Transverse colon (tissue), 4 donors: ENCODE measurements around the gene RABGAP1L. TPM values are rescaled to one million over a fixed set of nuclear protein-coding genes. Genes with fewer than 3 reads are reported as not detected.

Source experiments
- DNase-seq: peaks from one replicate; pipeline ENCODE4 v3.0.0-alpha.2; 2019
- H3K27ac ChIP-seq, 4 donors: fragments of 200-600 bp; sonication (generic); 2 replicates each; pipeline ENCODE4 v1.5.1; 2016 to 2018; ENCODE audit warnings: inconsistent platforms in 4 of 4
- H3K27me3 ChIP-seq: fragments of 200-600 bp; sonication (generic); 2 replicates; pipeline ENCODE4 v1.5.1; 2017; ENCODE audit warnings: inconsistent platforms
- H3K36me3 ChIP-seq, 4 donors: fragments of 200-600 bp; sonication (generic); 2 replicates each; pipeline ENCODE4 v1.5.1; 2017 to 2019; ENCODE audit warnings: inconsistent platforms in 4 of 4
- H3K4me1 ChIP-seq, 4 donors: fragments of 200-600 bp; sonication (generic); 2 replicates each; pipeline ENCODE4 v1.5.1; 2017 to 2020; ENCODE audit warnings: inconsistent platforms in 4 of 4
- H3K4me3 ChIP-seq, 4 donors: fragments of 200-600 bp; sonication (generic); 1 replicate in 1 of 4; 2 replicates in 3 of 4; pipeline versions ENCODE4 v1.5.1 to v1.6.1; 2017 to 2019; ENCODE audit warnings: inconsistent platforms in 4 of 4
- H3K9me3 ChIP-seq, 2 donors: fragments of 200-600 bp; sonication (generic); 2 replicates each; pipeline ENCODE4 v1.5.1; 2017 to 2019; ENCODE audit warnings: inconsistent platforms in 2 of 2
- CTCF ChIP-seq, 5 experiments: fragments of 200-600 bp in 3 of 5; fragments of 450-650 bp in 2 of 5; sonication (generic) in 3 of 5; IDR thresholded peaks; 1 replicate in 2 of 5; 2 replicates in 3 of 5; pipeline ENCODE4 v1.5.1; 2016 to 2017; ENCODE audit warnings: antibody characterized with exemption in 5 of 5, inconsistent platforms in 3 of 5, mild to moderate bottlenecking in 2 of 5, moderate library complexity in 1 of 5
- EP300 ChIP-seq: sonication (generic); formaldehyde crosslinking; IDR thresholded peaks from one replicate; pipeline ENCODE4 v1.6.1; 2017; ENCODE audit warnings: antibody characterized with exemption, low read depth
- POLR2A ChIP-seq: fragments of 450-650 bp; IDR thresholded peaks from one replicate; pipeline ENCODE4 v1.6.1; 2016; ENCODE audit warnings: antibody characterized with exemption, mild to moderate bottlenecking, moderate library complexity
- POLR2AphosphoS5 ChIP-seq, 3 donors: sonication (generic); formaldehyde crosslinking; IDR thresholded peaks; one replicate each; pipeline ENCODE4 v1.6.1; 2016; ENCODE audit warnings: antibody characterized with exemption in 3 of 3
- WGBS, 2 donors: methylation state at CpG; one replicate each; pipeline ENCODE4 v1.1.5; 2018; ENCODE audit warnings: low coverage in 1 of 2; 5-methylcytosine and 5-hydroxymethylcytosine counted together
- in situ Hi-C, 4 donors: fragments of 200-750 bp; cut with MboI; loops; one replicate each; pipeline versions ENCODE4 v1.15.0 to v1.15.1; 2017; ENCODE audit warnings: low sequenced_read_pairs in 3 of 4, low pct_ligation_motif_present in 1 of 4, low pct_unique_long_range_greater_than_20kb in 1 of 4
- intact Hi-C: fragments of 100-400 bp; cut with DNase I; formaldehyde crosslinking; loops from one replicate; pipeline ENCODE4 v1.15.1; 2023; ENCODE audit warnings: low total_unique reads
- total RNA-seq, 4 donors: library from RNA; depleted of rRNA; stranded (reverse); fragments of >200 nt; gene quantifications; one replicate each; pipeline ENCODE4 v1.1.0, GENCODE V29; 2016

The RABGAP1L gene
- total RNA-seq, 4 donors from 2014 or later: 68.9 to 127 (median 99.9) TPM

DNA sequence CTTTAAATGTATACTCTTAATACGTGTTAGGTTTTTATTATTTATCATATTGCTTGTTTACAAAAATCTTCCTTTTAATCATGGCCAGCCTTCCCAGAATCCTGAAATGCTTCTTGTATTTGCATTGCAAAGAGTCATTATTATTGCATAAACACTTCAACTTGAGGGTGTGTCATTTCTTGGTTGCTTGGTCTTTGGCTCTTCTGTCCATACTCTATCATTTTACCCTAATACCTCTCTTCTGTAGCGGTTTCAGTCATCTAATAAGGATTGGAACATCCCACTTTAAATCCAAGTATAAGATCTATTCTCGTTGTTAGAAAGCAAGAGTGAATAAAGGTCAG is 639.8 kb downstream of the RABGAP1L start:
- Histone ChIP-seq H3K9me3 (no peaks in the 10 kb centered on the region), H3K36me3 (no peaks in the 10 kb centered on the region), H3K27ac (peak overlapping the region; percentile 21 to 67 (median 53)), H3K4me3 (peak overlapping the region in 3 of 4 donors; percentile 38 to 58 (median 41)), H3K27me3 (no peaks in the 10 kb centered on the region), H3K4me1 (peaks cover 6 to 18% (median 8%) of the 10 kb centered on the region in 4 donors)
- DNase-seq: no peak
- in situ Hi-C loops: no loop called here
- intact Hi-C loops: no loop called here
- TF ChIP-seq EP300 (no peak), POLR2A (no peak), CTCF (IDR thresholded peaks at IDR 0.05) (no peak), POLR2AphosphoS5 (IDR thresholded peaks at IDR 0.05) (no peak)
- 43 to 50% methylated on average over 2 to 3 of the region's 3 CpGs for WGBS, 2 donors

DNA sequence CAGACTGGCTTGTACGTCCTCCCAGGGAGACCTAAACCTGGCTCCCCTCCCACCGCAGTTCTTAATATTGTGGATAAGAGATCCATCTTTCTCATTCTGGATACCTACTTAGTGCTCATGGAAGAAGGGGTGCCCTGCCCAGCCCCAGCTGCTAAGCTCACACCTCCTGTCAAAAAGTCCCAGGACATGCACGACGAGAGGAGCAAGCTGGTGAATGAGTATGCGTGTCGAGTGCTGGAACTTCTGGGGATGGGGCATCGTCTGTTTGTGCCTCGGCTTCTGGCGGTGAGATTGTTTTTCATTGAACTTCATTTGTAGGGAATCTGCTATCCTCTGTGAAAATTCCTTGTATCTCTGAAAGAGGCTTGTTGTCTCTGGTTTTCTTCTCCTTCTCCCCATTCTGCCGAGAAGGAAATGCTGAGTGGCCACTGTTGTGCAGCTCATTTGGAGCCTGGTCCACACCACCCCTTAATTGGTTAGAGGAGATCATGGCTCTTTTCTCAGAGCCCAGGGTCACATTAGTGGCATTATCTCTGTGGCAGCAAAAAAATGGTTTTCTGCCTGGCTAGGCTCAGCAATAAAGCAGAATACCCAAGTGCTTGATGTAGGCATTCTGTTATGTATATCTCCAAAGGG is 641.0 kb downstream of the RABGAP1L start:
- peaks cover 6 to 18% (median 8%) of the 10 kb centered on the region in 4 donors for H3K4me1 ChIP-seq
- intact Hi-C loops (no loop called here), in situ Hi-C loops (no loop called here)
- peak overlapping the region; percentile 7 to 58 (median 40) for H3K4me3 ChIP-seq
- no peaks in the 10 kb centered on the region for H3K27me3 ChIP-seq
- DNase-seq: no peak
- no peaks in the 10 kb centered on the region for H3K9me3 ChIP-seq
- no peak for TF ChIP-seq EP300
- no peak for TF ChIP-seq CTCF (IDR thresholded peaks at IDR 0.05)
- TF ChIP-seq POLR2A: no peak
- TF ChIP-seq POLR2AphosphoS5 (IDR thresholded peaks at IDR 0.05): no peak
- no peaks in the 10 kb centered on the region for H3K36me3 ChIP-seq
- 6 to 12% methylated on average over 8 to 10 of the region's 10 CpGs for WGBS, 2 donors
- peak overlapping the region; percentile 21 to 67 (median 53) for H3K27ac ChIP-seq

- in situ Hi-C loops: no loop called here
- 17 to 29% methylated on average over 1 of the region's 1 CpG for WGBS, 2 donors
- Histone ChIP-seq H3K36me3 (no peaks in the 10 kb centered on the region), H3K4me1 (peaks cover 6 to 18% (median 8%) of the 10 kb centered on the region in 4 donors), H3K27ac (no peak overlapping the region), H3K27me3 (no peaks in the 10 kb centered on the region), H3K9me3 (no peaks in the 10 kb centered on the region), H3K4me3 (peak overlapping the region in 1 of 4 donors; percentile 58)
- TF ChIP-seq CTCF (IDR thresholded peaks at IDR 0.05) (no peak), POLR2A (no peak), EP300 (no peak), POLR2AphosphoS5 (IDR thresholded peaks at IDR 0.05) (no peak)
- intact Hi-C loops: no loop called here
- DNase-seq: no peak
Observed at GRCh38 chr1:174800876-174801275, 641.6 kb downstream of the RABGAP1L start.

- Histone ChIP-seq H3K27me3 (no peaks in the 10 kb centered on the region), H3K4me3 (no peak overlapping the region), H3K27ac (no peak overlapping the region), H3K36me3 (no peaks in the 10 kb centered on the region), H3K4me1 (no peaks in the 10 kb centered on the region), H3K9me3 (no peaks in the 10 kb centered on the region)
- no peak for TF ChIP-seq EP300
- TF ChIP-seq POLR2AphosphoS5 (IDR thresholded peaks at IDR 0.05): no peak
- TF ChIP-seq POLR2A: no peak
- no peak for TF ChIP-seq CTCF (IDR thresholded peaks at IDR 0.05)
- intact Hi-C loops: no loop called here
- WGBS, 2 donors: 42 to 86% methylated on average over 1 to 2 of the region's 2 CpGs
- no peak for DNase-seq
- in situ Hi-C loops: no loop called here
Observed at GRCh38 chr1:174809755-174810280, 650.5 kb downstream of the RABGAP1L start.
